ENCODE data around the gene PRMT1. TPM values are rescaled to one million over a fixed set of nuclear protein-coding genes. Genes with fewer than 3 reads are reported as not detected.

PRMT1 gene
- total RNA-seq, 4 donors from 2014 or later = 102 to 117 (median 108) TPM

- intact Hi-C loops (cut with DNase I; ENCODE audit: low total_unique reads) = no loop called here
- WGBS, 2 donors = 87 to 90% methylated on average over 15 of the region's 15 CpGs
- no peak overlapping the region for H3K4me3 ChIP-seq (ENCODE audit: low read depth, poor library complexity, severe bottlenecking)
- no peak for TF ChIP-seq POLR2A (IDR thresholded peaks at IDR 0.05)
- TF ChIP-seq CTCF (IDR thresholded peaks at IDR 0.05) = no peak
- DNase-seq (ENCODE audit: low spot score in 2 of 2) = no peak
These were observed 18.9 kb upstream of the PRMT1 start for GRCh38 chr19:49658139-49658517.

GRCh38 chr19:49658566-49659442 is 18.3 kb upstream of the PRMT1 start:
- DNase-seq (ENCODE audit: low spot score in 2 of 2) = no peak
- WGBS, 2 donors = 94 to 95% methylated on average over 12 of the region's 12 CpGs
- H3K4me3 ChIP-seq (ENCODE audit: low read depth, poor library complexity, severe bottlenecking) = no peak overlapping the region
- no peak for TF ChIP-seq CTCF (IDR thresholded peaks at IDR 0.05)
- no peak for TF ChIP-seq POLR2A (IDR thresholded peaks at IDR 0.05)
- intact Hi-C loops (cut with DNase I; ENCODE audit: low total_unique reads) = no loop called here

GRCh38 chr19:49660338-49660961 is 16.6 kb upstream of the PRMT1 start:
- DNase-seq (ENCODE audit: low spot score in 2 of 2) = no peak
- 83 to 87% methylated on average over 13 to 15 of the region's 15 CpGs for WGBS, 2 donors
- no peak overlapping the region for H3K4me3 ChIP-seq (ENCODE audit: low read depth, poor library complexity, severe bottlenecking)
- no peak for TF ChIP-seq CTCF (IDR thresholded peaks at IDR 0.05)
- intact Hi-C loops (cut with DNase I; ENCODE audit: low total_unique reads) = loop anchor here (10.0 kb wide), 1 partner anchor 86 kb away; no protein-coding TSS in a partner anchor

GRCh38 chr19:49662011-49662410 is 15.1 kb upstream of the PRMT1 start:
- 83 to 92% methylated on average over 6 to 9 of the region's 16 CpGs for WGBS, 2 donors
- no peak overlapping the region for H3K4me3 ChIP-seq (ENCODE audit: low read depth, poor library complexity, severe bottlenecking)
- no peak for TF ChIP-seq CTCF (IDR thresholded peaks at IDR 0.05)
- TF ChIP-seq POLR2A (IDR thresholded peaks at IDR 0.05) = no peak
- no peak for DNase-seq (ENCODE audit: low spot score in 2 of 2)
- intact Hi-C loops (cut with DNase I; ENCODE audit: low total_unique reads) = loop anchor here (10.0 kb wide), 1 partner anchor 87 kb away; no protein-coding TSS in a partner anchor

GRCh38 chr19:49663224-49663623 is 13.8 kb upstream of the PRMT1 start:
- WGBS, 2 donors = 58 to 71% methylated on average over 12 of the region's 12 CpGs
- intact Hi-C loops (cut with DNase I; ENCODE audit: low total_unique reads) = loop anchor here (10.0 kb wide), 1 partner anchor 88 kb away; no protein-coding TSS in a partner anchor
- TF ChIP-seq POLR2A (IDR thresholded peaks at IDR 0.05) (no peak), CTCF (IDR thresholded peaks at IDR 0.05) (no peak)
- no peak overlapping the region for H3K4me3 ChIP-seq (ENCODE audit: low read depth, poor library complexity, severe bottlenecking)
- no peak for DNase-seq (ENCODE audit: low spot score in 2 of 2)

All from lower leg skin (tissue), 4 donors.